ENCODE results near the gene NAV2. TPM values are rescaled to one million over a fixed set of nuclear protein-coding genes. Genes with fewer than 3 reads are reported as not detected.

The NAV2 gene
- polyA plus RNA-seq, 1 donor from 2014 or later: 3.0 TPM

DNA sequence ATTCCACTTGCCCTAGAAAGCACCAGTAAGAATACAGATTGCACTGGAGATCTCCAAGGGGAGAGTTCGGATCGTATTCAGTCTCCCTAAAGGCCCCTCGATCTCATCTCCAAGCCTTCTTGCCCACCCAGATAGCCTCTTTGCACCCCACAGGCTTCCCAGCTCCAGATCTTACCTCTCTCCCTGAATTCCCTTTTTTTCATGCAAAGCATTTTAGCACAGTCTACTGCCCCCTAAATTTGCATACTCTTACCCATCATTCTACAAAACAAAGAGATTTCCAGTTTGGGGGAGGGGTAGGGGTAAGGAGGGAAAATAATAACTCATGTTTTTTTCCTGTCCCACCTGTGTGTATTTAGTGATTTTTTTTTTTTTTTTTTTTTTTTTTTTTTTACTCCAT lies 105.2 kb downstream of the NAV2 start:
- H3K9me3 ChIP-seq (ENCODE audit: low read length): no peaks in the 10 kb centered on the region
- no peaks in the 10 kb centered on the region for H3F3A ChIP-seq (ENCODE audit: insufficient read depth, low read length, poor library complexity, severe bottlenecking)
- no peak overlapping the region for H2AFZ ChIP-seq (ENCODE audit: low read depth, low read length)
- TF ChIP-seq TAF1 (IDR thresholded peaks at IDR 0.05; ENCODE audit: low read depth) (no peak), POLR2AphosphoS5 (IDR thresholded peaks at IDR 0.05) (no peak), REST (IDR thresholded peaks at IDR 0.05; ENCODE audit: borderline replicate concordance) (no peak), EZH2 (IDR thresholded peaks at IDR 0.05; ENCODE audit: borderline replicate concordance, insufficient read depth, low read length, poor library complexity, severe bottlenecking) (no peak), RAD21 (conservative IDR thresholded peaks at IDR 0.05) (no peak), SMC3 (conservative IDR thresholded peaks at IDR 0.05; ENCODE audit: poor library complexity) (no peak), MXI1 (conservative IDR thresholded peaks at IDR 0.05; ENCODE audit: poor library complexity, severe bottlenecking) (no peak), EP300 (conservative IDR thresholded peaks at IDR 0.05; ENCODE audit: poor library complexity, severe bottlenecking) (no peak)
- TF ChIP-seq, protein P1, sequence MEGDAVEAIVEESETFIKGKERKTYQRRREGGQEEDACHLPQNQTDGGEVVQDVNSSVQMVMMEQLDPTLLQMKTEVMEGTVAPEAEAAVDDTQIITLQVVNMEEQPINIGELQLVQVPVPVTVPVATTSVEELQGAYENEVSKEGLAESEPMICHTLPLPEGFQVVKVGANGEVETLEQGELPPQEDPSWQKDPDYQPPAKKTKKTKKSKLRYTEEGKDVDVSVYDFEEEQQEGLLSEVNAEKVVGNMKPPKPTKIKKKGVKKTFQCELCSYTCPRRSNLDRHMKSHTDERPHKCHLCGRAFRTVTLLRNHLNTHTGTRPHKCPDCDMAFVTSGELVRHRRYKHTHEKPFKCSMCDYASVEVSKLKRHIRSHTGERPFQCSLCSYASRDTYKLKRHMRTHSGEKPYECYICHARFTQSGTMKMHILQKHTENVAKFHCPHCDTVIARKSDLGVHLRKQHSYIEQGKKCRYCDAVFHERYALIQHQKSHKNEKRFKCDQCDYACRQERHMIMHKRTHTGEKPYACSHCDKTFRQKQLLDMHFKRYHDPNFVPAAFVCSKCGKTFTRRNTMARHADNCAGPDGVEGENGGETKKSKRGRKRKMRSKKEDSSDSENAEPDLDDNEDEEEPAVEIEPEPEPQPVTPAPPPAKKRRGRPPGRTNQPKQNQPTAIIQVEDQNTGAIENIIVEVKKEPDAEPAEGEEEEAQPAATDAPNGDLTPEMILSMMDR (IDR thresholded peaks at IDR 0.05; ENCODE audit: poor library complexity, severe bottlenecking): no peak
- H3K27ac ChIP-seq (ENCODE audit: low read length): no peak overlapping the region
- no peak overlapping the region for H3K9ac ChIP-seq (ENCODE audit: low read length)
- no peak overlapping the region for H3K4me3 ChIP-seq (ENCODE audit: low read length)
- H3K36me3 ChIP-seq (ENCODE audit: insufficient read depth, low read length): no peaks in the 10 kb centered on the region
- H3K9me2 ChIP-seq (ENCODE audit: insufficient read depth, low read length): no peaks in the 10 kb centered on the region
- no peaks in the 10 kb centered on the region for H3K79me2 ChIP-seq (replicated peaks; ENCODE audit: insufficient read depth, low read length)
- H4K20me1 ChIP-seq (ENCODE audit: insufficient read depth): no peaks in the 10 kb centered on the region
- H3K4me2 ChIP-seq (ENCODE audit: low read length): no peak overlapping the region
- no peaks in the 10 kb centered on the region for H3K27me3 ChIP-seq (ENCODE audit: insufficient read depth, low read depth, low read length)

GRCh38 chr11:19818619-19819018 lies 106.0 kb downstream of the NAV2 start:
- Histone ChIP-seq H3K9me3 (ENCODE audit: low read length) (no peaks in the 10 kb centered on the region), H3K79me2 (replicated peaks; ENCODE audit: insufficient read depth, low read length) (no peaks in the 10 kb centered on the region), H3K27me3 (ENCODE audit: insufficient read depth, low read depth, low read length) (no peaks in the 10 kb centered on the region), H4K20me1 (ENCODE audit: insufficient read depth) (no peaks in the 10 kb centered on the region), H3K4me3 (ENCODE audit: low read length) (no peak overlapping the region), H3K9me2 (ENCODE audit: insufficient read depth, low read length) (no peaks in the 10 kb centered on the region), H3F3A (ENCODE audit: insufficient read depth, low read length, poor library complexity, severe bottlenecking) (no peaks in the 10 kb centered on the region), H2AFZ (ENCODE audit: low read depth, low read length) (no peak overlapping the region), H3K27ac (ENCODE audit: low read length) (no peak overlapping the region), H3K4me2 (ENCODE audit: low read length) (no peak overlapping the region), H3K36me3 (ENCODE audit: insufficient read depth, low read length) (no peaks in the 10 kb centered on the region), H3K9ac (ENCODE audit: low read length) (no peak overlapping the region)
- TF ChIP-seq, protein P1 (IDR thresholded peaks at IDR 0.05; ENCODE audit: poor library complexity, severe bottlenecking): no peak
- TF ChIP-seq POLR2AphosphoS5 (IDR thresholded peaks at IDR 0.05) (no peak), REST (IDR thresholded peaks at IDR 0.05; ENCODE audit: borderline replicate concordance) (no peak), MXI1 (conservative IDR thresholded peaks at IDR 0.05; ENCODE audit: poor library complexity, severe bottlenecking) (no peak), RAD21 (conservative IDR thresholded peaks at IDR 0.05) (no peak), EZH2 (IDR thresholded peaks at IDR 0.05; ENCODE audit: borderline replicate concordance, insufficient read depth, low read length, poor library complexity, severe bottlenecking) (no peak)

All from neural cell (in vitro differentiated cells).